ENCODE measurements around the gene CARD11. TPM values are rescaled to one million over a fixed set of nuclear protein-coding genes. Genes with fewer than 3 reads are reported as not detected.

Gene CARD11
- total and polyA plus RNA-seq, 2 of the 4 experiments (the other 2 are of a cell fraction) = 0.18 to 0.26 TPM

- Histone ChIP-seq H3K9me1 (ENCODE audit: insufficient read depth, low read length) (no peaks in the 10 kb centered on the region), H2BK5ac (ENCODE audit: low read depth, low read length, poor library complexity, severe bottlenecking) (no peak overlapping the region), H4K20me1 (ENCODE audit: insufficient read depth, low read length) (no peaks in the 10 kb centered on the region), H4K91ac (ENCODE audit: insufficient read depth, low read depth, low read length) (no peak overlapping the region), H3K18ac (ENCODE audit: low read depth, low read length) (no peak overlapping the region), H2BK20ac (ENCODE audit: low read depth, low read length) (no peak overlapping the region), H3K56ac (ENCODE audit: extremely low read depth, insufficient read depth, low read length) (no peak overlapping the region), H3K79me1 (ENCODE audit: low read depth in 1 of 2, low read length in 2 of 2) (no peaks in the 10 kb centered on the region), H3K27me3 (ENCODE audit: control insufficient read depth, insufficient read depth, low read length) (peaks cover 13% of the 10 kb centered on the region; the same call in 1 of the 2 replicates), H3K27ac (ENCODE audit: insufficient read depth, low read length) (no peak overlapping the region), H3K23ac (ENCODE audit: low read depth, low read length) (no peak overlapping the region), H2BK120ac (ENCODE audit: low read depth, low read length) (no peak overlapping the region), H3K36me3 (ENCODE audit: control insufficient read depth, insufficient read depth, low read length) (no peaks in the 10 kb centered on the region), H3K9ac (ENCODE audit: low read depth, low read length) (no peak overlapping the region), H2AK9ac (replicated peaks; ENCODE audit: low read depth, low read length, poor library complexity) (no peak overlapping the region), H3K4me2 (ENCODE audit: low read depth, low read length) (no peak overlapping the region; the same call in 1 of the 2 replicates), H3K9me3 (ENCODE audit: control insufficient read depth, insufficient read depth, low read length) (peaks cover 2% of the 10 kb centered on the region; the same call in 1 of the 2 replicates), H3K4me1 (ENCODE audit: control insufficient read depth, insufficient read depth, low read length) (no peaks in the 10 kb centered on the region), H3K14ac (replicated peaks; ENCODE audit: low read depth, low read length) (no peak overlapping the region), H4K8ac (ENCODE audit: low read depth in 2 of 2, low read length in 2 of 2) (no peak overlapping the region), H3K4ac (ENCODE audit: low read depth, low read length) (no peak overlapping the region), H2AK5ac (ENCODE audit: low read depth, low read length) (no peak overlapping the region), H4K5ac (ENCODE audit: low read depth, low read length) (no peak overlapping the region), H2AFZ (replicated peaks; ENCODE audit: low read length, poor library complexity) (no peak overlapping the region), H3K4me3 (ENCODE audit: insufficient read depth, low read depth, low read length) (no peak overlapping the region), H2BK15ac (ENCODE audit: low read depth, low read length) (no peak overlapping the region)
- in situ Hi-C loops (cut with MboI; ENCODE audit: low sequenced_read_pairs) = no loop called here
- ChIA-PET POLR2A (ENCODE audit: unreplicated experiment) (no interaction called here), CTCF (no interaction called here)
- BruUV-seq (replicated peaks) = no TSS peak
- DNase-seq = no peak
- dilution Hi-C loops (cut with HindIII; ENCODE audit: low sequenced_read_pairs, unreplicated experiment) = no loop called here
- intact Hi-C loops (cut with micrococcal nuclease) = no loop called here
- no peak for ATAC-seq (ENCODE audit: low read depth)
- WGBS, 2 experiments (ENCODE audit: extremely low coverage in 2 of 2, insufficient read length in 1 of 2) = 27% methylated on average over 6 of the region's 24 CpGs; no CpG with 5 or more reads in 1 of the 2 experiments
- no peak for TF ChIP-seq CTCF (conservative IDR thresholded peaks at IDR 0.05; ENCODE audit: low read depth, low read length)
- TF ChIP-seq FOS (IDR thresholded peaks at IDR 0.05; ENCODE audit: low read depth, low read length) = no peak
- no peak for TF ChIP-seq RFX5 (IDR thresholded peaks at IDR 0.05; ENCODE audit: low read depth, low read length)
- TF ChIP-seq MXI1 (IDR thresholded peaks at IDR 0.05; ENCODE audit: borderline replicate concordance, low read depth, low read length) = no peak
- TF ChIP-seq CHD1 (IDR thresholded peaks at IDR 0.05; ENCODE audit: low read depth, low read length) = no peak
- no peak for TF ChIP-seq POLR2A (IDR thresholded peaks at IDR 0.05; ENCODE audit: low read depth, low read length)
- no peak for TF ChIP-seq RAD21 (IDR thresholded peaks at IDR 0.05; ENCODE audit: low read length)
- no peak for TF ChIP-seq BHLHE40 (IDR thresholded peaks at IDR 0.05; ENCODE audit: low read depth, low read length)
- TF ChIP-seq NFE2L2 (IDR thresholded peaks at IDR 0.05; ENCODE audit: low read depth, low read length) = no peak
- TF ChIP-seq MAZ (IDR thresholded peaks at IDR 0.05; ENCODE audit: borderline replicate concordance, low read depth, low read length) = no peak
- TF ChIP-seq CEBPB (IDR thresholded peaks at IDR 0.05; ENCODE audit: low read depth, low read length) = no peak
- TF ChIP-seq MAFK (IDR thresholded peaks at IDR 0.05; ENCODE audit: low read depth, low read length) = no peak
- TF ChIP-seq, protein P1, sequence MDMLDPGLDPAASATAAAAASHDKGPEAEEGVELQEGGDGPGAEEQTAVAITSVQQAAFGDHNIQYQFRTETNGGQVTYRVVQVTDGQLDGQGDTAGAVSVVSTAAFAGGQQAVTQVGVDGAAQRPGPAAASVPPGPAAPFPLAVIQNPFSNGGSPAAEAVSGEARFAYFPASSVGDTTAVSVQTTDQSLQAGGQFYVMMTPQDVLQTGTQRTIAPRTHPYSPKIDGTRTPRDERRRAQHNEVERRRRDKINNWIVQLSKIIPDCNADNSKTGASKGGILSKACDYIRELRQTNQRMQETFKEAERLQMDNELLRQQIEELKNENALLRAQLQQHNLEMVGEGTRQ (IDR thresholded peaks at IDR 0.05; ENCODE audit: low read depth, low read length) = no peak
- no peak for TF ChIP-seq ELK1 (IDR thresholded peaks at IDR 0.05; ENCODE audit: borderline replicate concordance, low read depth, low read length)
- no peak for TF ChIP-seq RCOR1 (IDR thresholded peaks at IDR 0.05; ENCODE audit: insufficient replicate concordance, low read length)
Observed at GRCh38 chr7:3056234-3057065, 12.8 kb upstream of the CARD11 start.

Data from IMR-90 (cell line).